ENCODE results near the gene CEP290. TPM values are rescaled to one million over a fixed set of nuclear protein-coding genes. Genes with fewer than 3 reads are reported as not detected.
A peak's percentile ranks its signal among the peaks of the same experiment; 100 is the strongest.
"Not testable (repeated sequence)": the region's sequence is repeated elsewhere in the genome, so short reads cannot be mapped to it uniquely, and the experiment has no call there.

The CEP290 gene
- total and polyA plus RNA-seq, 4 donors, result 1.0 to 4.7 (median 4.0) TPM

DNA sequence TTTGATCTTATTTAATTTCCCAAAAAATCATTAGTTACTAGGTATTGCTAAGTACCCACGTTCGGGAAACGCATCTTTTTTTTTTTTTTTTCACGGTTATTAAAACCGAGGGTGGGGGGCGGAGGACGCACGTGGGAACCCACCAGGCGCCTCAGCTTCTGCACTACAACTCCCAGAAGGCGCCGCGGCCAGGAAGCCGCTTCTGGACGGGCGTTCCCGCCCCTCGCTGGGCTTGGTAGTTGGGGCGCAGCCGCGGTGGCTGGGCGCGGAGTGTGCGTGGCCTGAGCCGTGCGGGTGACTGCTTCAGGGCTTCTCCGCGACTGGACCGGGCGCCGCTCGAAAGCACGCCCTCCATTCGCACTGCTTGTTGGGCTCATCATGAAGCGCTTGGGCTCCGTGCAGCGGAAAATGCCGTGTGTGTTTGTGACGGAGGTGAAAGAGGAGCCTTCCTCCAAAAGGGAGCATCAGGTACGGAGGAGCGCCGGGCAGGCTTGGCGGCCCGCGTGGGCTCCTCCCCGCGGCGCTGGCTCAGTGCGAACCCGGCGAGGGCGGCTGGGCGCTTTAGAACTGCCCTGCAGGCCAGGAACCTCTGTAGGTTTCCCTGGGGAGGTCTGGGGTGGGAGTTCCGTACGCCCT, 106.5 kb downstream of the CEP290 start:
- Histone ChIP-seq H3K36me3 (ENCODE audit: control insufficient read depth in 4 of 4, insufficient read depth in 3 of 4, low read depth in 1 of 4, low read length in 3 of 4) (no peaks in the 10 kb centered on the region), H3K9me3 (ENCODE audit: control insufficient read depth in 4 of 4, low read length in 3 of 4) (no peaks in the 10 kb centered on the region), H3K4me1 (ENCODE audit: control insufficient read depth in 4 of 4, insufficient read depth in 4 of 4, low read length in 3 of 4) (peaks cover 3 to 19% (median 13%) of the 10 kb centered on the region in 4 donors), H3K9ac (ENCODE audit: low read depth in 1 of 2, low read length in 2 of 2) (peak overlapping the region; percentile 49 to 70), H3K4me3 (ENCODE audit: low read depth in 1 of 3, low read length in 3 of 3) (peak overlapping the region; percentile 77 to 91 (median 81)), H3K27me3 (ENCODE audit: control insufficient read depth in 4 of 4, insufficient read depth in 4 of 4, low read length in 3 of 4) (no peaks in the 10 kb centered on the region), H3K27ac (ENCODE audit: low read depth in 1 of 2, low read length in 2 of 2) (peak overlapping the region; percentile 71)
- WGBS, result under 1% methylated on average over 54 of the region's 54 CpGs
- no peak for TF ChIP-seq HNF4G (IDR thresholded peaks at IDR 0.05)
- TF ChIP-seq TAF1 (conservative IDR thresholded peaks at IDR 0.05), result peak; percentile 40
- peak; percentile 64 for TF ChIP-seq YY1 (IDR thresholded peaks at IDR 0.05)
- TF ChIP-seq FOXA2 (IDR thresholded peaks at IDR 0.05), result no peak
- peak in 1 of 2 donors; percentile 62 for TF ChIP-seq GABPA (IDR thresholded peaks at IDR 0.05 in 1 of 2, conservative IDR thresholded peaks at IDR 0.05 in 1 of 2)
- peak; percentile 54 for TF ChIP-seq REST (IDR thresholded peaks at IDR 0.05)
- TF ChIP-seq, protein P1, sequence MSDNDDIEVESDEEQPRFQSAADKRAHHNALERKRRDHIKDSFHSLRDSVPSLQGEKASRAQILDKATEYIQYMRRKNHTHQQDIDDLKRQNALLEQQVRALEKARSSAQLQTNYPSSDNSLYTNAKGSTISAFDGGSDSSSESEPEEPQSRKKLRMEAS (IDR thresholded peaks at IDR 0.05), result peak; percentile 58
- TF ChIP-seq SP1 (IDR thresholded peaks at IDR 0.05), result no peak
- DNase-seq (ENCODE audit: low spot score), result peak; percentile 87

DNA sequence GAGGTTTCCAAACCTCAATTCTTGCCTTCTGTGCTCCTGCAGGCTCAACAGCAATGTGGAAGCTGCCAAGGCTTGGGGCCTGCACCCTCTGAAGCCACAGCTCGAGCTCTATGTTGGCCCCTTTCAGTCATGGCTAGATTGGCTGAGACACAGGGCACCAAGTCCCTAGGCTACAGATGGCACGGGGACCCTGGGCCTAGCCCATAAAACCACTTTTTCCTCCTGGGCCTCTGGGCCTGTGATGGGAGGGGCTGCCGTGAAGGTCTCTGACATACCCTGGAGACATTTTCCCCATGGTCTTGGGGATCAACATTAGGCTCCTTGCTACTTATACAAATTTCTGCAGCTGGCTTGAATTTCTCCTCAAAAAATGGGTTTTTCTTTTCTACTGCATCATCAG, 110.7 kb downstream of the CEP290 start:
- 95% methylated on average over 3 of the region's 3 CpGs for WGBS
- not testable (repeated sequence) for H3K27me3 ChIP-seq (ENCODE audit: control insufficient read depth in 4 of 4, insufficient read depth in 4 of 4, low read length in 3 of 4); H3K9me3 ChIP-seq (ENCODE audit: control insufficient read depth in 4 of 4, low read length in 3 of 4); H3K4me1 ChIP-seq (ENCODE audit: control insufficient read depth in 4 of 4, insufficient read depth in 4 of 4, low read length in 3 of 4); H3K36me3 ChIP-seq (ENCODE audit: control insufficient read depth in 4 of 4, insufficient read depth in 3 of 4, low read depth in 1 of 4, low read length in 3 of 4); H3K9ac ChIP-seq (ENCODE audit: low read depth in 1 of 2, low read length in 2 of 2); DNase-seq (ENCODE audit: low spot score); H3K27ac ChIP-seq (ENCODE audit: low read depth in 1 of 2, low read length in 2 of 2); H3K4me3 ChIP-seq (ENCODE audit: low read depth in 1 of 3, low read length in 3 of 3)

DNA sequence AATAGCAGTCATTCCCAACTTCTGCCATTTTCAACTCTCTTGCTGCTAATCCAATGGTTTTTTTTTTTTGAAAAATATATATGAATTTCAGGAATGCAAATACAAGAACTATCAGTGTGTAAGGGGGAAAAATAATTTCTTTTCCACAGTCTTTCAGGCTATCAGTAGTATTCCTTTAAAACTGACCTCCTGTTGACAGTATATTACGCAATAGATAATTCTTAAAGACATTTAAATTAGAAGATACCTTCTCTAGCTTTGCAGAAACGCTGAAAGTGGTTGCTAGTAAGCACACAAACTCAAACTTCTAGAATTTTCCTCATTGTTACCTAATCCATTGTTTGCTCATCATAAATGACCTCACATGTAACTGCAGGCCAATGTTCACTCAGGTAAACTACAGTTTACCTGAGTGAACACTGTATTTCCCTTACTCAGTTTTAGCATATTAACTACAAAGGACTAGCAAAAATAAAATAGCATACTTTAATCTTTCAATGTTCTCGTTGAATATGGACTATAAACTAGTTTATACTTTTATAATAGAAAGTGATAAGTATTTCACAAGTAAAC, 112.7 kb downstream of the CEP290 start, which contains the start of gene C12orf50:
TSS of gene C12orf50 (minus strand) at position 309 of the 573 bp plus-strand sequence. CDS start 2,439 bp downstream, outside the sequence.
- H3K27me3 ChIP-seq (ENCODE audit: control insufficient read depth in 4 of 4, insufficient read depth in 4 of 4, low read length in 3 of 4), result no peaks in the 10 kb centered on the region
- H3K4me1 ChIP-seq (ENCODE audit: control insufficient read depth in 4 of 4, insufficient read depth in 4 of 4, low read length in 3 of 4), result no peaks in the 10 kb centered on the region
- no peaks in the 10 kb centered on the region for H3K36me3 ChIP-seq (ENCODE audit: control insufficient read depth in 4 of 4, insufficient read depth in 3 of 4, low read depth in 1 of 4, low read length in 3 of 4)
- DNase-seq (ENCODE audit: low spot score), result no peak
- no peak within 1 kb of the TSS for H3K9ac ChIP-seq (ENCODE audit: low read depth in 1 of 2, low read length in 2 of 2)
- H3K4me3 ChIP-seq (ENCODE audit: low read depth in 1 of 3, low read length in 3 of 3), result no peak within 1 kb of the TSS
- 44% methylated on average over 3 of the region's 3 CpGs for WGBS
- H3K27ac ChIP-seq (ENCODE audit: low read depth in 1 of 2, low read length in 2 of 2), result no peak within 1 kb of the TSS
- no peaks in the 10 kb centered on the region for H3K9me3 ChIP-seq (ENCODE audit: control insufficient read depth in 4 of 4, low read length in 3 of 4)
- no peak for TF ChIP-seq REST (IDR thresholded peaks at IDR 0.05)
- TF ChIP-seq TAF1 (conservative IDR thresholded peaks at IDR 0.05), result no peak
- TF ChIP-seq HNF4A (conservative IDR thresholded peaks at IDR 0.05), result no peak
- TF ChIP-seq RAD21 (IDR thresholded peaks at IDR 0.05), result no peak
- no peak for TF ChIP-seq JUND (IDR thresholded peaks at IDR 0.05)
- TF ChIP-seq EGR1 (IDR thresholded peaks at IDR 0.05; ENCODE audit: low read depth in 2 of 2), result no peak
- TF ChIP-seq ATF3 (IDR thresholded peaks at IDR 0.05), result no peak
- TF ChIP-seq YY1 (IDR thresholded peaks at IDR 0.05), result no peak
- TF ChIP-seq FOXA1 (IDR thresholded peaks at IDR 0.05), result no peak
- no peak for TF ChIP-seq ZBTB33 (IDR thresholded peaks at IDR 0.05)
- TF ChIP-seq FOXA2 (IDR thresholded peaks at IDR 0.05), result no peak
- TF ChIP-seq HNF4G (IDR thresholded peaks at IDR 0.05), result no peak
- TF ChIP-seq, protein P1 (IDR thresholded peaks at IDR 0.05), result no peak
